HG03439 (cell line): ENCODE measurements around the gene GRM1.
"Not testable (repeated sequence)": the region's sequence is repeated elsewhere in the genome, so short reads cannot be mapped to it uniquely, and the experiment has no call there.

Source experiments
- ATAC-seq: cut with Tn5 transposase; IDR thresholded peaks from one replicate; pipeline ENCODE4 v1.9.1; 2021; ENCODE audit warnings: mild to moderate bottlenecking, moderate library complexity; ENCODE audit not compliant: unreplicated experiment

Gene GRM1

GRCh38 chr6:146267447-146267846, 238.6 kb downstream of the GRM1 start:
- ATAC-seq, result no peak

DNA sequence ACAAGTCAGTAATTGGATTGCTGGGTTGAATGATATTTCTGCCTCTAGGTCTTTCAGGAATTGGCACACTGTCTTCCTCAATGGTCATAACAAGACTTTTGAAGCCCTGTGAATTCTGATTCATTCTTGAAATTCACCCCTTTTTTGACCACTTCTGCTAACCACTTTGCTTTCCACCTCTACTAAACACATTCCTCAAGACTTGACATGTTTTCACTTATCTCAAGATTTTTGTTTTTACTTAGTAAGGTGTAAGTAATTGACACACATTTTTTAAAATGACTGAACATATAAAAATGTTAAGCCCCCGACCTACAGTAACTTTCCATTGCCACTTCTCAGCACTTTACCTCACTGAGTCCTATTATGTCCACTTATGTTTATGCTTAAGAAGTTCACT, 239.1 kb downstream of the GRM1 start:
- no peak for ATAC-seq

DNA sequence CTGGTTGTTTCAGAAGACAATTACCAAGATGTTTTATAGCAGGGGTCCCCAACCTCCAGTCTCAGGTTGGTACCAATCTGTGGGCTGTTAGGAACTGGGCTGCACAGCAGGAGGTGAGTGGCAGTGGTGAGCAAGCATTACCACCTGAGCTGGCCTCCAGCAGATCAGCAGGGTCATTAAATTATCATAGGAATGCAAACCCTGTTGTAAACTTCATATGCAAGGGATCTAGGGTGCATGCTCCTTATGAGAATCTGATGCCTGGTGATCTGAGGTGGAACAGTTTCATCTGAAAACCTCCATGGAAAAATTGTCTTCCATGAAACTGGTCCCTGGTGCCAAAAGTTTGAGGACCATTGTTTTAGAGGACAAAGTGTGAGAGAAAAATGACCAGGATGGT, 240.6 kb downstream of the GRM1 start:
- no peak for ATAC-seq

- not testable (repeated sequence) for ATAC-seq
These were observed 242.3 kb downstream of the GRM1 start for GRCh38 chr6:146271163-146271562.

DNA sequence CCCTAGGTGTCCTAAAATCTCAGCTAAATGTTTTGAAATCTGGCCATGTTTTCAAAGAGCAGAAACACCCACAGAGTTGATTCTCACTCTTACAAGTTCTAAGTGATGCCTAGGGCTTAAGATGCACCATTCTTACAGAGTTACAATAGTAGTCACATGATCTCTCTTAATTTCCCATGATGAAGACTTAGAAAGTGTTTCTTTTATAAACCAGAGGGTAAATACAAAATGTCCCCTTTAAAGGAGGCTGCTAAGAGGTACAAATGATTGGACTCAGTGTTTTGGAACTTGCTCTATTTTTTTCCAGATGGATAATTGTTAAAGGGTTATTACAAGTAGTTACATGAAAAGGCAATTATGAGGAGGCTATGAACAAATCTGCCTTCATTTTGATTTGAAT, 244.6 kb downstream of the GRM1 start:
- no peak for ATAC-seq

- ATAC-seq, result no peak
These were observed 248.3 kb downstream of the GRM1 start for GRCh38 chr6:146277142-146277541.

DNA sequence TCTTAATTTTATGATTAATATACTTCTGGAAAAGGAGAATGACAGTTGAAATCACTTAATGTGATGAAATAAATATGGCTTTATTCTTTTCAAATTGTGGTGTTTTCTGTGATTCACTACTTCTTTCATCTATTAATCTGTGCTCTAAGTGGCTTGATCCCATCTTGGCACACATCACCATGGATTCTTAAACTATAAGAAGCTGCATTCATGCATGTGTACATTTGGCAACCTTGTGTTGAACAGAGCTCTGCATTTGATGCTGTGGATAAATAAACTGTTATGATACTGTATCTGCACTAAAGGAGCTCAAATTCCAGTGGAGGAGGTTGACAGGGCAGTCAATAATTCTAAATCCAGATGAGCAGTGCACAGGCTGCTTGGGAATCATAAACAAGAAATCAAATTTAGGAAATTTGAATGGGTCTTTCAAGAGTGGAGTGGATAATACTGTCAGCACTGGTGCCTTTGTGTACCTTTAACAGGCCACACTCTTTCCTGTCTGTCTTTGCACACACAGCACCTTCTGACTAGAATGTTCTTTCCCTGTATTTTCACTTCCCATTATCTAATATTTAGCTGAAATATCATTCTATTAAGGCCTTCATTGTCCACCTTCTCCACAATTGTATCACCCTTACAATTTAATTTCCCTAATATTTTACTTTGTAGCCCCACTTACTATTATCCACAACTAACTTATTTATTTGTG, 252.9 kb downstream of the GRM1 start:
- ATAC-seq, result no peak

DNA sequence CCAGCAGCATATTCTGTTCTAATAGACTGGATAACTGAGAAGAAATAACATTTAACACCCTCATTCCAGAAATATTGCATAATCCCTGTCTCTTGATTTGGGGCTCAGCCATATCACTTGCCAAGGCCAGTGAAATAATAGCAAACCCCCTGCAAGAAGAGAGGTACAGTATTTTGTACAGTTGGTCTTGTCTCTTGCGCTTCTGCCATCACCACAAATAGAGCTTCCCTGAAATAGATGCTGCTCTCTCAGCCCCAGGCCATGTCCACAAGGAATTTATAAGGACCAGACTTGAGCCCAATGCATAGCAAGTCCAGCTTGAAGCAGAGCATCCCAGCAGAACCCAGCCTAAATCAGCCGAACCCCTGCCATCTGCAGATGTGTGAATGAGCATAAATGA, 254.0 kb downstream of the GRM1 start:
- ATAC-seq, result no peak

DNA sequence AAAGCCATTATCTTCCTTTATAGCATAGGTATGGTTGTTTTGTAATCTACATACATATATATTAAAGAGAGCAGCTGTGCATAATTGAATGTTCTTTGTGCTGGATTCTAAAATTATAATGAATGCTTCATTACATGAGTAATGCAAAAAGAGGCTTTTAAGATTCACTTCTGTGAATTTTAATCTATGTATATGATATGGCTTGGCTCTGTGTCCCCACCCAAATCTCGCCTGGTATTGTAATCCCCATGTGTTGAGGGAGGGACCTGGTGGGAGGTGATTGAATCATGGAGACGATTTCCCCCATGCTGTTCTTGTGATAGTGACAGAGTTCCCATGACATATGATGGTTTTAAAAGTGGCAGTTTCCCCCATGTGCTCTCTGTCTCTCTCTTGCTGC, 255.4 kb downstream of the GRM1 start:
- no peak for ATAC-seq

GRCh38 chr6:146286961-146287360, 258.1 kb downstream of the GRM1 start:
- ATAC-seq, result no peak

GRCh38 chr6:146287691-146288369, 259.0 kb downstream of the GRM1 start:
- no peak for ATAC-seq

GRCh38 chr6:146289816-146290588, 261.1 kb downstream of the GRM1 start:
- no peak for ATAC-seq

DNA sequence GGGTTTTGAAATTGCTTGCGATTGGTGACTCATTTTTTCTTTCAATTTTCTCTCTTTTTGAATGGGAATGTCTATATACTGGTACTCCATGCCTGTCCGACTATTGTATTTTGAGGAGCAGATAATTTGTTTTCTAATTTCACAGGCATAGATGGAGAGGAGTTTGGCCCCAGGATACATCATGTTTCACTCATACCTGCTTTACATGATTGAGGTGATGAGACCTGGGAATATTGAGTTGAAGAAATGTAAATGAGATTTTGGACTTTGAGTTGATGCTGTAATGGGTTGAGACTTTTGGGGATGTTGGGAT, 261.7 kb downstream of the GRM1 start:
- no peak for ATAC-seq

DNA sequence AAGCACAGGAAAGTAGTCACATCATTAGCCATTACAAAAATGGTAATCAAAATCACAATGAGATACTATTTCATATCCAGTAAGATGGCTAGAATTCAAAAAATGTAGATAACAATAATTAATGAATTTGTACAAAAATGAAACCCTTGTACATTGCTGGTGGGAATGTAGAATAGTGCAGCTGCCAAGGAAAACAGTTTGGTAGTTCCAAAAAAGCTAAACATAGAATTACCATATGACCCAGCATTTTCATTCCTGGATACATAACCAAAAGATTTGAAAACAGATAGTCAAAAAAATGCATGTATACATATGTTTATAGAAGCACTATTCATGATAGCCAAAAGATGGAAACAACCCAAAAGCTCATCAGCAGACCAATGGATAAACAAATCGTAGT, 263.6 kb downstream of the GRM1 start:
- ATAC-seq, result no peak

DNA sequence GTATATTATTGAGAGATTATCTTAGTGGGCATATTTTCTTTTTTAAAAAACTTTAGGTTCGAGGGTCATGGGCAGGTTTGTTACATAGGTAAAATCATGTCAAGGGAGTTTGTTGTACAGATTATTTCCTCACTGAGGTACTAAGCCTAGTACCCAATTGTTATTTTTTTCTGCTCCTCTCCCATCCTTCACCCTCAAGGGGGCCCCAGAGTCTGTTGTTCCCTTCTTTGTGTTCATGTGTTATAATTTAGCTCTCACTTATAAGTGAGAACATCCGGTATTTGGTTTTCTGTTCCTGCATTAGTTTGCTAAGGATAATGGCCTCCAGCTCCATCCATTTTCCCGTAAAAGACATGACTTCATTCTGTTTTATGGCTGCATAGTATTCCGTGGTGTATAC, 266.8 kb downstream of the GRM1 start:
- ATAC-seq, result no peak

- ATAC-seq, result no peak
These were observed 269.0 kb downstream of the GRM1 start for GRCh38 chr6:146297815-146298214.

DNA sequence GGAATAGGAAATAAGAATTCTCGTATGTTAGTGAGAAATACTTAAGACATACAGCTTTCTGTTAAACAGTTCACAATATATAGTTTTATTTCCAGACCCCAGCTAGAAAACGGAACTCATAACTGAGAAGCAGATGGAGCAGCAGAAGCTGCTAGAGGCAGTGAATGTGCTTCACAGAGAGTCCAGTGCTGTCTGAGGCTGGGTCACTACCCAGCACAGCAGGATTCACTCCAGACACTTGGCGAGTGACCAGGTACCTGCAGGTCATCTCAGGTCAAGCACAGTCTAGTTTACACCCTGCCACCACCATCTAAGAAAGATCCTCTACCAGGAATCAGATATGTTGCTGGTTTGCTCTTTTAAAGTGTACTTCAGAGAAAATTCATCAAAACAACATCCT, 271.7 kb downstream of the GRM1 start:
- no peak for ATAC-seq

GRCh38 chr6:146301764-146302163, 272.9 kb downstream of the GRM1 start:
- no peak for ATAC-seq

DNA sequence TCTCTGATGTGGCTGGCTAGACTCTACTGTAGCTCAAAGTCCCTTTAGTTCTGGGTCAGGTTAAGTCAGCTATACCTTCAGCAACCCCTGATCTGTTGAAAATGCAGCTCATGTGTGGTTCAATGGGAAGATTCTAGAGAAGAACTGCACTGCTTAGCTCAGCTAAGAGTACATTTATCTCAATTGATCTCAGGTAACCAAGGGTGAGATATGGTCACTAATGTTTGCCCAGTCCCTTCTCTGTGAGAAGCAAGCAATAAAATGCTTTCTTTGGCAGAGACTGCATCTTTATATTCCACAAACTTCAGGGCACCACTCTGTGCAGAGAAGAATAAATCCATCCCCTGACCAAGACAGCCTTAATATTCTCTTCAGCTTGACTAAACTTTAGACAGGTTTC, 274.1 kb downstream of the GRM1 start:
- no peak for ATAC-seq

- ATAC-seq, result no peak
These were observed 275.3 kb downstream of the GRM1 start for GRCh38 chr6:146304181-146304580.

DNA sequence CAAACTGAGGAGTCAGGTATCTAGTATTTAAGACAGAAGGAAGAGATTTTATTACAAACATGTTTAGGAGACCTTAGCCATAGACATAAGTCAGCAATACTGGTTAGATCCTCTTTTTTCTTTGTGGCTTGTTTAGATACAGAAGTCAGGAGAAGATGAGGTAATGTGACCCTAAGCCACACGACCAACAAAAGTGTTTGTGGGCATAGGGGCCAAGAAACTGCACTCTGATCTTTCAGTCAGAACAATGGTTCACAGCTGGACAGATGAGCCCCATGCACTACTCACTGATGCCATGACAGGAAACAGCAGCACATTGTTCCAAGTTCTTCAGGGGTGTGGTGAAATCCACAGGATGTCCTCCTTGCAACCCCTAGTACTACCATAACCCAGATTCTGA, 276.2 kb downstream of the GRM1 start:
- no peak for ATAC-seq

DNA sequence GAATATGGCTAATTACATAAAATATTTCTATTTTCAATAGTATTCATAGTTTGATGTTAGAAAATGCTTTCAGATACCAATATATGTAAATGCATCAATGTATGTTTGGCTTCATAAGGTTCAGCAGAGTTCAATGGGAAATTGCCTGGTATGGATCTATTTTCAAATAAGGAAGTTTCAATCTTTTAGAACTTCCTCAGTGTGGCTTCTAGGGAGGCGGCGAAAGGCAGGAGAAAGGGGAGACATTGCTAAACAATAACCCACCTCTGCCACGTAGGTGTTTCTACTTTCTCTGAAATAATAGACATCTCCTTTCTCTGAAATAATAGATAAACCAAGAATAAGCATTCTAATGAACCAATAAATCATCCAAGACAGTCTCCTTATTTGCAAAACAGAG, 277.1 kb downstream of the GRM1 start:
- no peak for ATAC-seq
